GM12801 (cell line): ENCODE results near the gene ACADVL.

Source experiments
- TF ChIP-seq, protein P1 (sequence below): IDR thresholded peaks from one replicate; pipeline ENCODE4 v1.5.1; 2011; ENCODE audit warnings: control low read depth; ENCODE audit not compliant: insufficient read length; ENCODE audit errors: extremely low read depth

The ACADVL gene

DNA sequence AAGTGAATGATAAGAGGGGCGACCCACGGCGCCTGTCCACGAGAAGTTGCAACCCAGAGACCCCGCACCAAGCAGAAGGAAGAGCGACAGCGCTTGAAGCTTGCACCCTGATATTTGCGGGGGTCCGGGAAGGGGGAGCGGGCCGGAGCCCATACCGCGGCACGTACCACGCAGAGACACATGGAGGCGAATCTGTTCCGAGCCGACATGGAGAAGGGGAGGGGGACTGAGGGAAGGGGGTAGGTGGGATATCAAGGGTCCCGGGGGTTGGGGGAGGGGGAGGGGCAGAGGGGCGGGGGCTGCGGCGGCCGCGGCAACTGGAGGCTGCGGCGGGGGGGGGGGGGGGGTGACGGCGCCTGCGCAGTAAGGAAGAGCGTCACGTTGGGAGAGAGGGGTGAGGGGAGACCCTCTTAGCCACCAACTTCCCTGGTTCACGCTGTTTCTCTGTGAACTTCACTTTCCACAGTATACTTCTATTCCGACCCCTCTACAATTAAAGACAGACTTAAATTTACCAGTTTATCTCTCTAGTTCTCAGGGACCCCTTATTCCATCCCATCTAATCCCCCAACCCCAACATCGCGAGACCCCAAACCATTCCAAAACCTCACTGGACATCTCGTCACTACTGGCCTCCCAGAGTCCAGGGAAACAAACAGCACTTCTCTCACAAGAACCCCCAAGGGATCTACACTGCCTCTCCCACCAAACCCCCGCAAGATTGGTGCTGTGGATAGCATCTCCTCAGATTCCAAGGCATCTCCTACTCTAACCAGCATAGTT lies 8.1 kb upstream of the ACADVL start:
- TF ChIP-seq, protein P1, sequence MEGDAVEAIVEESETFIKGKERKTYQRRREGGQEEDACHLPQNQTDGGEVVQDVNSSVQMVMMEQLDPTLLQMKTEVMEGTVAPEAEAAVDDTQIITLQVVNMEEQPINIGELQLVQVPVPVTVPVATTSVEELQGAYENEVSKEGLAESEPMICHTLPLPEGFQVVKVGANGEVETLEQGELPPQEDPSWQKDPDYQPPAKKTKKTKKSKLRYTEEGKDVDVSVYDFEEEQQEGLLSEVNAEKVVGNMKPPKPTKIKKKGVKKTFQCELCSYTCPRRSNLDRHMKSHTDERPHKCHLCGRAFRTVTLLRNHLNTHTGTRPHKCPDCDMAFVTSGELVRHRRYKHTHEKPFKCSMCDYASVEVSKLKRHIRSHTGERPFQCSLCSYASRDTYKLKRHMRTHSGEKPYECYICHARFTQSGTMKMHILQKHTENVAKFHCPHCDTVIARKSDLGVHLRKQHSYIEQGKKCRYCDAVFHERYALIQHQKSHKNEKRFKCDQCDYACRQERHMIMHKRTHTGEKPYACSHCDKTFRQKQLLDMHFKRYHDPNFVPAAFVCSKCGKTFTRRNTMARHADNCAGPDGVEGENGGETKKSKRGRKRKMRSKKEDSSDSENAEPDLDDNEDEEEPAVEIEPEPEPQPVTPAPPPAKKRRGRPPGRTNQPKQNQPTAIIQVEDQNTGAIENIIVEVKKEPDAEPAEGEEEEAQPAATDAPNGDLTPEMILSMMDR: no peak

DNA sequence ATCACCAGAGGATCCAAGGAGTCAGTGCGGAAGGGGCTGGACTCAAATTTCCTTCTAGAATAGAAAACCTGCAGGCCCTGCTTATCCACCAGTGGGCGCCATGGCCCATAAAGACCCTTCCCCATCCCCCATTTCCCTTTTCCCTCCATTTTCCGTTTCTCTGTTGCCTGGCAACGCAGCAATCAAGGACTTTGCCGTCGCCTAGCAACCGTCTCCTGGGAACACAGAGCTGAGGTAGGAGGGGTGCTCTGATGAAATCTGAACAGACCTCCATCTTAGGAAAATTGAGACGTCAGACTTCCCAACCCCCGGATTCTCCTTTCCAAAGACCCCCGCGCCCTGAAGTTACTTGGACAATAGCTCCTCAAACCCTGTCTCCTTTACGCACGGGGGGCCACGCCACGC lies 5.8 kb upstream of the ACADVL start:
- TF ChIP-seq, protein P1: no peak

DNA sequence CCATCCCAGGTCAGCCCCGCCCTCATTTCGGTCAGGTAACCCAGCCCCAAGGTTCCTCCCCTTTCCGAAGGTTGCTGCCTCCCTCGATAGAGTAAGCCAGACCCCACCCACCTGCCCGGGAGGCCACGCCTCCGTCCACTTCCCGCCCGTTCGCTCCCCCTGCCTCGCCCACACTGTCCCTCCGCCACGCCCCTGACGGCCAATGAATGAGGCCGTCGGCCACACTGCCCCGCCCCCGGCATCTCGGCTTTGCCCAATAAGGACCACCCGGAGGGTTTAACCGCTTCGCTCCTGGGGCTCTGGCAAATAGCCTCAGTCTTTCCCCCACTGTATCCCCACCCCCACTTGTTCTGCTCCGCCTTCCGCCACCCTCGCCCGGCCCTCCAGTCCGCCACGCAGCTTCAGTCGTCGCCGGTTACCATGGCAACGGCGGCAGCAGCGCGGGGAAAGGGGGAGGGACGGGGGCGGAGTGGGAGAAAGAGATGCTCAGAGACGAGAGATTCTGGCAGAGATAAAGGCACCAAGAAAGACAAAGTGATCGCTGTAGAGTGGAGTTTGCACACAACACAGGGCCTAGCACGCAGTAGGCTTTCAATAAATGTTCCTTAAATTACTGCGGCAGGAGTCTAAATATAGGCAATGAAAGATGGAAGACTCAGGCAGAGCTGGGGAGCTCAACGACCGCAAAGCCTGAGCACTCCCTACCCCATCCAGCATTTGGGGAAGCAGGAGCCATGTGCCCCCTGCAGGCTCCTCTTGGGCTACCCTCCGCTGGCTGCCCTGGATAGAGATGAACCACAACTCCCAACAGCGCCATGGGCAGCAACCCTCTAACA lies 5.2 kb upstream of the ACADVL start:
- TF ChIP-seq, protein P1: no peak

DNA sequence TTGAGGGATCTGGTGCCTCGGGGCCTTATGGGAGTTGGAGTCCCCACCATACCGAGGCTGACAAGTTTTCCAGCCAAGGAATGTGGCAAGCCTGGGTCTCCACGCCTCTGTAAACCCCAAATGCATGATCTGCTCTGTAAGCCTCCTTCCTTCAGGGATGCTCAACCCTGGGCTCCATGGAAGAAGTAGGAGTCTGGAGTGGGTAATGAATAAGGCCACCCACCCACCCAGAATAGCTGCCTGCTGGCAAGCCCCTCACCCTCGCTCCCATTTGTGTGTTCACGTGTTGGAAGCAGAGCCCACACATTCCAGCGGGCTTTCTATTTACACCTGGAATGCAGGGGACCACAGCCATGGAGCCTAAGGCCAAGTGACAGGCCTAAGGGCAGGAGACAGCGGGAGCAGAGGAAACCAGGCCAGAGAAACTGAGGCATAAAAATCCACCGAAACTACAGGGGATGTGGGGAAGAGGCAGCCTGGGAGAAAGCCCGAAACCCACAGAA lies 4.6 kb upstream of the ACADVL start:
- TF ChIP-seq, protein P1: no peak

DNA sequence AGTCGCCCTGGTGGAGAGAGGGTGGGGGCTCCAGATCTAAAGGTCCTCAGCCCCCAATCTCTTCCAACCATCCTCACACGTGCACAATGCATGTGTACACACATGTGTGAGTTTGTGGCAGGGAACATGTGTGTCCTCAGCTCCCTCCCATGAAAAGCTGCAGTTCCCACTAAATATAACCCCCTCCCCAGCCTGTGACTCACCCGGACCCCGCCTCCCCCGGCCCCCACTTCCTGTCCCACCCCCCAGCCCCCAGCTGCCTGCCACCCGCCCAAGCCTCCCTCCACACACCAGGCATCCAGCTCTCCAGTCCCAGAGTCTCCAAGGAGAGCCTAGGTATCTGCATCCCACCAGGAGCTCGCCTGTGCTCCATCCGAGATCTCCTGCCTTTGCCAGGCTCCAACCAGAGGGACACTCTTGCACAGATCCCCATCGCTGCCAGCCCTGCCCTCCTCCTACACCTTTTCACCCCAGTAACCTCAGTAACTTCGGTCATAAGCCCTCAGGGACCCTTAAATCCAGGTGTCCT lies 4.0 kb upstream of the ACADVL start:
- TF ChIP-seq, protein P1: no peak

DNA sequence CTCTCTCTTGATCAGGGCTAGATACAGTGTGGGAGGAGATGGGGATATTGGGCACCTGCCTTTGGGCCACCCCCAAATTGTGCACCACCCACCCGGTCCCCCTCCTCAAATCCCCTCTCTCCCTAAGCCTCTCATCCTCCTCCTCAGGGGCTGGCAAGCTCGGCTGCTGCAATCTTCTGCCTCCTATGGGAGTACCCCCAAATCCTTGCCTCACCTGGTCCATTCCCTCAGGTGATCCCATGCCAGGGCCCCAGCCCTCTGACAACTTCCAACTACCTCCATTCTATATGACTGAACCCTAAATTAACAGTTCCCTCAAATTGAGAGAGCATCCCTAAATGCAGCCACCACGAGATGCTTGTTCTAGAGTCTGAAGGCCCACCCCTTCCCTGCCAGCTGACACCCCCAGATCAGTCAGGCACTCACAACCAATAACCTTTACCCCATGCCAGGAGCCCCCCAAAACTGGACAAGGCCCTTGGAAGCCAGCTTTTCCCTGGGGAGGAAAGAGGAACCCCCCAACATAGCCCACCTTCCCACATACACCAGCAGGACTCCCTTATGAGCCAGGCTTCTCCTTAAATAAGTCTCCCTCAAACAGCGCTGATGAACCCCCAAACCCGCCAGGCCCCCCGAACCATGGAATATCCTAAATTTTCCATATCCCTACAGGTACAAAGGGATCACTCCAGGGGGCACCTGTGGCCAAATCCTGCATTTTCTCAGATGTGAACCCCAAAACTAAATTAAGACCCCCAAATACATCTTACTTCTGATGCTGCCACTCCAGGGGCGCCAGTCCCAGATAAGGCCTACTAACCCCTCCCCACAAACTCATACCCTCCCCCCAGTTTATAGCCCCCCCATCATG lies 3.3 kb upstream of the ACADVL start:
- TF ChIP-seq, protein P1: no peak
